Measurements from ENCODE around the gene TIMM22. TPM values are rescaled to one million over a fixed set of nuclear protein-coding genes. Genes with fewer than 3 reads are reported as not detected.
"Not testable (repeated sequence)": the region's sequence is repeated elsewhere in the genome, so short reads cannot be mapped to it uniquely, and the experiment has no call there.

TIMM22 gene
- total RNA-seq, 4 donors from 2014 or later: 14.4 to 16.1 (median 15.3) TPM

GRCh38 chr17:986322-986929 is 10.5 kb upstream of the TIMM22 start:
- ATAC-seq (no peak), DNase-seq (no peak)
- H3K4me1 ChIP-seq: no peaks in the 10 kb centered on the region
- in situ Hi-C loops (cut with MboI; ENCODE audit: low sequenced_read_pairs in 4 of 4): no loop called here
- no peaks in the 10 kb centered on the region for H3K36me3 ChIP-seq
- H3K27me3 ChIP-seq: no peaks in the 10 kb centered on the region
- intact Hi-C loops (cut with DNase I; ENCODE audit: low total_unique reads): no loop called here
- no peak overlapping the region for H3K27ac ChIP-seq
- TF ChIP-seq POLR2A (IDR thresholded peaks at IDR 0.05) (no peak), CTCF (IDR thresholded peaks at IDR 0.05 in 4 of 5, conservative IDR thresholded peaks at IDR 0.05 in 1 of 5) (no peak)
- no peak overlapping the region for H3K4me3 ChIP-seq
- no peaks in the 10 kb centered on the region for H3K9me3 ChIP-seq

DNA sequence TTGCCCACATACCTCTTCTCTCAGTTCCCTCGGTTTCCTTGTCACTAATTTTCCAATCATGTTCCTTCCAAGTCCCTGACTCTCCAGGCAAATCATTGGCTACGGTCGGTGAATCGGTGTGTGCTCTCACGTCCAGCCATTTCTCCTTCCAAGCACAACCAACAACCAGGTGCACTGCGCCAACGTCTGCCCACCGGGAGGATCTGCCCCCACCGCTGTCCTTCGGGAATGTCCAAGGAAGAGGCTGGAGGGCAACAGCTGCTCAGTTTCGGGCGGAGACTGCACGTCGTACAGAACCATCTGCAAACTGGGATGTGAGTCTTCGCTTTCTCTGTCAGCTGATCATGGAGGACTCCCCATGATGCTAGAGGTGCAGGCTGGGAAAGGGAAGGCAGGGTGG is 9.0 kb upstream of the TIMM22 start:
- ATAC-seq (no peak), DNase-seq (no peak)
- Histone ChIP-seq H3K4me1 (no peaks in the 10 kb centered on the region), H3K27ac (no peak overlapping the region), H3K4me3 (no peak overlapping the region), H3K9me3 (no peaks in the 10 kb centered on the region), H3K36me3 (no peaks in the 10 kb centered on the region), H3K27me3 (no peaks in the 10 kb centered on the region)
- no peak for TF ChIP-seq CTCF (IDR thresholded peaks at IDR 0.05 in 4 of 5, conservative IDR thresholded peaks at IDR 0.05 in 1 of 5)
- TF ChIP-seq POLR2A (IDR thresholded peaks at IDR 0.05): no peak
- intact Hi-C loops (cut with DNase I; ENCODE audit: low total_unique reads): no loop called here
- in situ Hi-C loops (cut with MboI; ENCODE audit: low sequenced_read_pairs in 4 of 4): no loop called here

GRCh38 chr17:988561-988960 is 8.4 kb upstream of the TIMM22 start:
- TF ChIP-seq POLR2A (IDR thresholded peaks at IDR 0.05) (no peak), CTCF (IDR thresholded peaks at IDR 0.05 in 4 of 5, conservative IDR thresholded peaks at IDR 0.05 in 1 of 5) (no peak)
- DNase-seq (no peak), ATAC-seq (no peak)
- no peaks in the 10 kb centered on the region for H3K27me3 ChIP-seq
- no peaks in the 10 kb centered on the region for H3K4me1 ChIP-seq
- intact Hi-C loops (cut with DNase I; ENCODE audit: low total_unique reads): no loop called here
- H3K27ac ChIP-seq: no peak overlapping the region
- in situ Hi-C loops (cut with MboI; ENCODE audit: low sequenced_read_pairs in 4 of 4): no loop called here
- no peaks in the 10 kb centered on the region for H3K9me3 ChIP-seq
- no peaks in the 10 kb centered on the region for H3K36me3 ChIP-seq
- no peak overlapping the region for H3K4me3 ChIP-seq

DNA sequence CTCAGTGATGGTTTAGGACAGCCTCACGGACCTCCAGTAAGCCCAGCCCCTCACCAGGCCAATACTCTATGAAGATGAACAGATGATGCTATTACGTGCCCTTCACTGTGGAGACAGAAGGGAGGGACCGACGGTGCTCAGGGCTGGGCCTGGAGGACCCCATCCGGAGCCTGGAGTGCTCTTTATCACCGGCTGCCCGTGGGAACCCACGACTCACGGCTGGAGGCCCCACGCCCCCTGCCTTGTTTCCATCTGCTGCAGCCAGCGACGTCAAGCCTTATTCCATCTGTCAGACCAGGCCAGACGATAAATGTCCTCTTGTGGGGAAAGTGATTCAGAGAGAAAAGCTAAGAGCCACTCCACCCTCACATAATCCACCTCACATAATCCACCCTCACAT is 4.0 kb upstream of the TIMM22 start:
- Histone ChIP-seq H3K27me3 (no peaks in the 10 kb centered on the region), H3K9me3 (no peaks in the 10 kb centered on the region), H3K27ac (no peak overlapping the region), H3K4me1 (peaks cover 5% of the 10 kb centered on the region in 2 donors), H3K36me3 (no peaks in the 10 kb centered on the region), H3K4me3 (no peak overlapping the region)
- DNase-seq (no peak), ATAC-seq (no peak)
- intact Hi-C loops (cut with DNase I; ENCODE audit: low total_unique reads): no loop called here
- in situ Hi-C loops (cut with MboI; ENCODE audit: low sequenced_read_pairs in 4 of 4): no loop called here
- TF ChIP-seq CTCF (IDR thresholded peaks at IDR 0.05 in 4 of 5, conservative IDR thresholded peaks at IDR 0.05 in 1 of 5) (no peak), POLR2A (IDR thresholded peaks at IDR 0.05) (no peak)

GRCh38 chr17:995324-995723 is 1.6 kb upstream of the TIMM22 start:
- DNase-seq; ATAC-seq; H3K27ac ChIP-seq; in situ Hi-C loops (cut with MboI; ENCODE audit: low sequenced_read_pairs in 4 of 4); H3K4me3 ChIP-seq; H3K9me3 ChIP-seq; H3K27me3 ChIP-seq; H3K36me3 ChIP-seq: not testable (repeated sequence)
- peaks cover 27% of the 10 kb centered on the region in 2 donors for H3K4me1 ChIP-seq
- intact Hi-C loops (cut with DNase I; ENCODE audit: low total_unique reads): loop anchor here (5.0 kb wide), 2 partner anchors 198 to 583 kb away; a partner anchor contains a TSS

Data from gastrocnemius medialis (tissue), 4 donors.